ENCODE data around the gene ZNF740.
"Not testable (repeated sequence)": the region's sequence is repeated elsewhere in the genome, so short reads cannot be mapped to it uniquely, and the experiment has no call there.

Gene ZNF740, protein sequence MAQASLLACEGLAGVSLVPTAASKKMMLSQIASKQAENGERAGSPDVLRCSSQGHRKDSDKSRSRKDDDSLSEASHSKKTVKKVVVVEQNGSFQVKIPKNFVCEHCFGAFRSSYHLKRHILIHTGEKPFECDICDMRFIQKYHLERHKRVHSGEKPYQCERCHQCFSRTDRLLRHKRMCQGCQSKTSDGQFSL

DNA sequence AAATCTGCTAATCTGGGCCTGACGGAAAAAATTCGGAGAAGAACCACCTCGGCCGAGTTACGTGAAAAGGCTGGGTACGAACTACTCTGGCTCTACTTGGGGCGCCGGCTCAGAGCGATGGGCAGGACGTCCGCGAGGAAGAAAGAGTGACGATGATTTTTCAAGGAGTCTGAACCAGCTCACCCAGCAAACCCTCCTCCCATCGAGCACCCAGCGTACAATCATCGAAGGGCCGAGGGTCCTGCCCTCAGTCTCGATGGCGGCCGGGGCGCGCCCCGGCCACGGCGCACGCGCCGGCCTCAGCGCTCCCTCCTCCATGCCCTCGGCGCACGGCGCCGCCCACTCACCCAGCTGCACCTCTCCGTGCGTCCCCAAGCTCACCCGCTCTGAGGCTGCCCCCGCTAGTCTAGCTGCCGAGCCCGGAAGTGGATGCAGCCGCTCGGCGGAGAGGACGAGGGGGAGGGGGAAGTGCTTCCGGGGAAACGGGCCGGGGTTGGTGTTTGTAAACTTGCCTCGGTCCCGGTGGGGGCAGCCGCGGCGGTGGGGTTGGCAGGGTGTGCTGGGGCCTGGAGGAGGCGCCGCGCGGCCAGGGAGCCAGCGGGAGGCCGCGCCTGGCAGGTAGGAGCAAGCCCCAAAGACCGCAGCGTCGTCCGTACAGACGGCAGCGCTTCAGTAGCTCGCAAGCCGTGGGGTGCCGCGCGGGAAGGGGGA lies at the start of gene ZNF740, which contains the start of gene CSAD:
Gene ZNF740, plus strand, starts transcription at position 503 of the 711 bp plus-strand sequence. CDS start 1,262 bp downstream, outside the sequence.
Gene CSAD, minus strand, starts transcription at position 706 of the 711 bp plus-strand sequence. CDS start 7,455 bp downstream, outside the sequence.
- Mint-ChIP-seq H3K4me3 (peak within 1 kb of the TSS; percentile 97), H3K27ac (peak within 1 kb of the TSS; percentile 96), H3K27me3 (no peaks in the 10 kb centered on the region), H3K4me1 (ENCODE audit: low read depth) (peaks cover 51% of the 10 kb centered on the region), H3K9me3 (ENCODE audit: low read depth) (no peaks in the 10 kb centered on the region), H3K36me3 (peaks cover 8% of the 10 kb centered on the region)

GRCh38 chr12:53131844-53132243 lies 48.7 kb upstream of the ZNF740 start:
- H3K9me3 Mint-ChIP-seq (ENCODE audit: low read depth), result no peaks in the 10 kb centered on the region
- H3K27me3 Mint-ChIP-seq, result no peaks in the 10 kb centered on the region
- no peak overlapping the region for H3K27ac Mint-ChIP-seq
- H3K4me1 Mint-ChIP-seq (ENCODE audit: low read depth), result no peaks in the 10 kb centered on the region
- H3K4me3 Mint-ChIP-seq, result no peak overlapping the region
- H3K36me3 Mint-ChIP-seq, result no peaks in the 10 kb centered on the region

GRCh38 chr12:53133722-53134121 lies 46.8 kb upstream of the ZNF740 start:
- Mint-ChIP-seq H3K4me1 (ENCODE audit: low read depth) (no peaks in the 10 kb centered on the region), H3K36me3 (peaks cover 2% of the 10 kb centered on the region), H3K27ac (no peak overlapping the region), H3K9me3 (ENCODE audit: low read depth) (no peaks in the 10 kb centered on the region), H3K4me3 (no peak overlapping the region), H3K27me3 (peaks cover under 1% of the 10 kb centered on the region)

DNA sequence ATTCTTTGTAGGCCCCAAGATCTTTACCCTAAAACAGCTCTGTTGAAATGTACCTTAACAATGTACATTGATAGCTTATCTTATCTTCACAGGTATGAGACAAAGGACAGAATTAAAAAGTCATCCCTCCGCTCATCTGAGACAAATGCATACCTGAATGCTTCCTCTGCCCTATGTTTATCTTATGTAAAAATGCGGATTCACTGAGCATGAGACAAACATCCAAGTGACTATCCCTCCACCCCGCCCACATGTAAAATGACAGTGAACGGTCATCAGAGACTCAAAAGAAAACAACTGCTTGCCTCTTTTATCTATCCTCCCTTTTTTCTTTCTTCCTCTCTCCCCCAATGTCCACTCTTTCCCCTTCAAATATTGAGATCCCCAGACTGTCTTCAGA lies 37.2 kb upstream of the ZNF740 start:
- H3K27me3 Mint-ChIP-seq, result peaks cover 2% of the 10 kb centered on the region
- no peaks in the 10 kb centered on the region for H3K36me3 Mint-ChIP-seq
- no peak overlapping the region for H3K27ac Mint-ChIP-seq
- H3K4me3 Mint-ChIP-seq, result no peak overlapping the region
- no peaks in the 10 kb centered on the region for H3K4me1 Mint-ChIP-seq (ENCODE audit: low read depth)
- H3K9me3 Mint-ChIP-seq (ENCODE audit: low read depth), result no peaks in the 10 kb centered on the region

DNA sequence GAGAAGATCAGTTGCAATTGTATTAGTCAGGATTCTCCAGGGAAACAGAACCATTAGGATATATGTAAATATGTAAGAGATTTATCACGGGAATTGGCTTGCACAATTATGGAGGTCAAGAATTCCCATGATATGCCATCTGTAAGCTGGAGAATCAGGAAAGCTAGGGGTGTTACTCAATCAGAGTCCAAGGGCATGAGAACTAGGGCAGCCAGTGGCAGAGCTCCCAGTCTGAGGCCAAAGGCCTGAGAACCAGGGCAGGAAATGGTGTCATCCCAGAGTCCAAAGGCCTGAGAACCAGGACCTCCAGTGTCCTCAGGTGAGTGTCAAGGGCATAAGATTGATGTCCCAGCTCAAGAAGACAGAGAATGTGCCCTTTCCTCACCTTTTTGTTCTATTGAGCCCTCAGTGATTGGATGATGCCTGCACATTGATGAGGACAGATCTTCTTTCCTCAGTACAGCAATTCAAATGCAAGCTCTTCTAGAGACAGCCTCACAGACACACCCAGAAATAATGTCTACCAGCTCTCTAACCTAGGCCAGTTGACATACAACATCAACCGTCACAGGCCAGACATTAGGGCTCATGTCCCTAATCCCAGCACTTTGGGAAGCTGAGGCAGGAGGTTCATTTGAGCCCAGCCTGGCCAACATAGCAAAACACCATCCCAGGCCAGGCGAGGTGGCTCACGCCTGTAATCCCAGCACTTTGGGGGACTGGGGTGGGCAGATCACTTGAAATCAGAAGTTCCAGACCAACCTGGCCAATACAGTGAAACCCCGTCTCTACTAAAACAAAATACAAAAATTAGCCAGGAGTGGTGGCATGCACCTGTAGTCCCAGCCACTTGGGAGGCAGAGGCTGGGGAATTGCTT lies 34.9 kb upstream of the ZNF740 start:
- Mint-ChIP-seq H3K4me3 (no peak overlapping the region), H3K9me3 (ENCODE audit: low read depth) (no peaks in the 10 kb centered on the region), H3K27ac (no peak overlapping the region)

DNA sequence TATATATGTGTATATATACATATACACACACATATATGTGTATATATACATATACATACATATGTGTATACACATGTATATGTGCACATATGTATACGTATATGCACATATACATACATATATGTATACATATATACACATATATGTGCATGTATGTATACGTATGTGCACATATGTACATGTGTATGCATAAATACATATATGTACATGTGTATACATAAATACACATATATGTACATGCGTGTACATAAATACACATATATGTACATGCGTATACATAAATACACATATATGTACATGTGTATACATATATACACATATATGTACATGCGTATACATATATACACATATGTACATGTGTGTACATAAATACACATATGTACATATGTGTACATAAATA lies 33.3 kb upstream of the ZNF740 start:
- no peaks in the 10 kb centered on the region for H3K27me3 Mint-ChIP-seq
- no peaks in the 10 kb centered on the region for H3K36me3 Mint-ChIP-seq
- no peak overlapping the region for H3K27ac Mint-ChIP-seq
- H3K4me1 Mint-ChIP-seq (ENCODE audit: low read depth), result no peaks in the 10 kb centered on the region
- H3K4me3 Mint-ChIP-seq, result no peak overlapping the region
- no peaks in the 10 kb centered on the region for H3K9me3 Mint-ChIP-seq (ENCODE audit: low read depth)

More for the DNA sequence above, 34.9 kb upstream of the ZNF740 start:
- H3K36me3 Mint-ChIP-seq, result no peaks in the 10 kb centered on the region
- no peaks in the 10 kb centered on the region for H3K4me1 Mint-ChIP-seq (ENCODE audit: low read depth)
- H3K27me3 Mint-ChIP-seq, result no peaks in the 10 kb centered on the region

GRCh38 chr12:53147653-53148052 lies 32.9 kb upstream of the ZNF740 start:
- no peak overlapping the region for H3K4me3 Mint-ChIP-seq
- H3K36me3 Mint-ChIP-seq, result no peaks in the 10 kb centered on the region
- no peak overlapping the region for H3K27ac Mint-ChIP-seq
- H3K27me3 Mint-ChIP-seq, result no peaks in the 10 kb centered on the region
- H3K4me1 Mint-ChIP-seq (ENCODE audit: low read depth), result no peaks in the 10 kb centered on the region
- no peaks in the 10 kb centered on the region for H3K9me3 Mint-ChIP-seq (ENCODE audit: low read depth)

GRCh38 chr12:53151039-53151438 lies 29.5 kb upstream of the ZNF740 start:
- H3K4me3 Mint-ChIP-seq, result no peak overlapping the region
- no peaks in the 10 kb centered on the region for H3K4me1 Mint-ChIP-seq (ENCODE audit: low read depth)
- H3K27ac Mint-ChIP-seq, result no peak overlapping the region
- no peaks in the 10 kb centered on the region for H3K9me3 Mint-ChIP-seq (ENCODE audit: low read depth)
- no peaks in the 10 kb centered on the region for H3K27me3 Mint-ChIP-seq
- no peaks in the 10 kb centered on the region for H3K36me3 Mint-ChIP-seq

GRCh38 chr12:53152390-53152789 lies 28.1 kb upstream of the ZNF740 start:
- Mint-ChIP-seq H3K4me3 (no peak overlapping the region), H3K27ac (no peak overlapping the region), H3K9me3 (ENCODE audit: low read depth) (no peaks in the 10 kb centered on the region), H3K36me3 (no peaks in the 10 kb centered on the region), H3K27me3 (no peaks in the 10 kb centered on the region), H3K4me1 (ENCODE audit: low read depth) (no peaks in the 10 kb centered on the region)

GRCh38 chr12:53159195-53159839 lies 21.2 kb upstream of the ZNF740 start:
- Mint-ChIP-seq H3K4me1 (ENCODE audit: low read depth) (peaks cover 6% of the 10 kb centered on the region), H3K36me3 (peaks cover 3% of the 10 kb centered on the region), H3K27ac (peak overlapping the region; percentile 13), H3K4me3 (no peak overlapping the region), H3K27me3 (no peaks in the 10 kb centered on the region), H3K9me3 (ENCODE audit: low read depth) (no peaks in the 10 kb centered on the region)

- no peak overlapping the region for H3K27ac Mint-ChIP-seq
- H3K9me3 Mint-ChIP-seq (ENCODE audit: low read depth), result no peaks in the 10 kb centered on the region
These were observed 20.5 kb upstream of the ZNF740 start for GRCh38 chr12:53160000-53160399.

GRCh38 chr12:53160673-53161072 lies 19.8 kb upstream of the ZNF740 start:
- Mint-ChIP-seq H3K36me3 (peaks cover 3% of the 10 kb centered on the region), H3K9me3 (ENCODE audit: low read depth) (no peaks in the 10 kb centered on the region), H3K4me1 (ENCODE audit: low read depth) (peaks cover 6% of the 10 kb centered on the region), H3K27me3 (no peaks in the 10 kb centered on the region), H3K4me3 (no peak overlapping the region), H3K27ac (no peak overlapping the region)

More at GRCh38 chr12:53160000-53160399, 20.5 kb upstream of the ZNF740 start:
- peaks cover 3% of the 10 kb centered on the region for H3K36me3 Mint-ChIP-seq
- H3K27me3 Mint-ChIP-seq, result no peaks in the 10 kb centered on the region
- peaks cover 6% of the 10 kb centered on the region for H3K4me1 Mint-ChIP-seq (ENCODE audit: low read depth)
- H3K4me3 Mint-ChIP-seq, result no peak overlapping the region

- Mint-ChIP-seq H3K9me3 (ENCODE audit: low read depth) (no peaks in the 10 kb centered on the region), H3K4me3 (no peak overlapping the region), H3K4me1 (ENCODE audit: low read depth) (peaks cover 6% of the 10 kb centered on the region), H3K36me3 (peaks cover 3% of the 10 kb centered on the region), H3K27ac (no peak overlapping the region), H3K27me3 (no peaks in the 10 kb centered on the region)
These were observed 19.2 kb upstream of the ZNF740 start for GRCh38 chr12:53161119-53161911.

- H3K27me3 Mint-ChIP-seq; H3K4me3 Mint-ChIP-seq; H3K9me3 Mint-ChIP-seq (ENCODE audit: low read depth); H3K4me1 Mint-ChIP-seq (ENCODE audit: low read depth); H3K36me3 Mint-ChIP-seq; H3K27ac Mint-ChIP-seq: not testable (repeated sequence)
These were observed 17.5 kb upstream of the ZNF740 start for GRCh38 chr12:53163008-53163407.

Data from activated naive CD8-positive, alpha-beta T cell (primary cell).